ENCODE data around the gene EXOSC5.
A peak's percentile ranks its signal among the peaks of the same experiment; 100 is the strongest.

The EXOSC5 gene

DNA sequence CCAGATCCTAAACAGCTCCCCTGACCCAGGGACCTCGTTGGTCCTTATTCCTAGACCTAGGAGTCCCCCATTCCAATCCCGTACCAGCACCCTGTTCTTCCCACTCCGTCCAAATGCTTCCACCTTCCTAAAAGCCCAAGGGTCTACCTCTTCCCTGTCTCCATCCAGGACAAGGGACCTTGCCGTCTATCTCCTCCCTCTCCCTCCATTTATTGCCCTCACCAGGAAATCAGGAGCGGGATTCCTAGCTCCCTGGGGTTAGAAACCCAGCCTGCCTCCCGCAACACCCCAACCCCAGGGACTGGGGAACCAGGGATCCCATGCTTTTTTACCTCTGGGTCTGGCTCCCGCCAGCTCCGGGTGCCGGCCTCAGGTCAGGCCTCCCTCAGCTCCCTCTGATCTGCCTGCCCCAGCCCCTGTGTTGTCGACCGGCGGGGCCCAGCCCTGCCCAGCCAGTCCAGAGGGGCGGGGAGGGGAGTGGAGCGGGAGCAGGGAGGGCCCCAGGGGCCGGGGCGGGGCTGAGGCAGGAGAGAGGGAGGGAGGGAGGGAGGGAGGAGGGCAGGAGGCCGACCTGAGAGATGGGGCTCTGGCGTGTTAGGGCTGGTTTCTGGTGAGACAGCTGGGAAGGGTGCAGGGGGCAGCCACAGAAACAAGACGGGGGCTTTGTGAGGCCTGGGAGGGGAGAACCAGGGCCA lies 29.9 kb upstream of the EXOSC5 start, which contains the start of gene B3GNT8:
Gene B3GNT8 (minus strand): TSS at position 423 of the 695 bp plus-strand sequence. CDS start 596 bp downstream, outside the sequence.
- peak in 1 of 3 donors; percentile 43 for DNase-seq (ENCODE audit: low read depth in 2 of 3, low spot score in 1 of 3)

DNA sequence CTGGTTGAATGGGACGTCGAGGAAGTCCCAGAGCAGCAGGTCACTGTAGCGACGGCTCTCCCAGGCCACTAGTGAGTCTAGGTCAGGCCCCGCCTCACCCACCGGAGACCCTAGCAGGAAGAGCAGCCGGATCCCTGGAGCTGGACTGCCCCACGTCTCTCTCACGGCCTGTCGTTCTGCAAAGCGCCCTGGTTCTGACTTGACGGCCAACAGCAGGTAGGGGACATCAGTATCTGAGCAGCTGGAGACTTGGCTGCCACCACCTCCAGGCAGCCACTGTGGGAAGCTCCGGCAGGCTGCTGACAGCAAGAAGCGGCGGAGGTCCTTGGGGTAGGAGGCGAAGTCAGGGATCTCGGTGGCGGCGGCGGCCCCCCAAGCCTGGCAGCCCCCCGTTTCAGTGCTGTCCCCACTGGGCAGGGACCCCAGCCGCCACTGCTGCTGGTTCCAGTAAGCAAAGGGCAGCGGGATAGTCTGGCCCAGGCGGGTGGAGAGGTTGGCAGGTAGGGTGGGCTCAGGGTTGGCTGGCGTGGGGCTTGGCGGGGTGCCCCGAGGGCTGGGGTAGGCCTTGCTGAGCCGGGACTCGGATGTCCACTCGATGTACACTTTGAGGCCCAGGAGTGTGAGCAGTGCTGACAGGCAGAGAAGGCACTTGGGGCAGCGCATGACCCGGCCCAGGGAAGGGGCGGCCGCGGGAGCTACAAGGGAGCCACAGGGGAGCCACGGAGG lies 29.1 kb upstream of the EXOSC5 start:
- no peak for DNase-seq (ENCODE audit: low read depth in 2 of 3, low spot score in 1 of 3)

DNA sequence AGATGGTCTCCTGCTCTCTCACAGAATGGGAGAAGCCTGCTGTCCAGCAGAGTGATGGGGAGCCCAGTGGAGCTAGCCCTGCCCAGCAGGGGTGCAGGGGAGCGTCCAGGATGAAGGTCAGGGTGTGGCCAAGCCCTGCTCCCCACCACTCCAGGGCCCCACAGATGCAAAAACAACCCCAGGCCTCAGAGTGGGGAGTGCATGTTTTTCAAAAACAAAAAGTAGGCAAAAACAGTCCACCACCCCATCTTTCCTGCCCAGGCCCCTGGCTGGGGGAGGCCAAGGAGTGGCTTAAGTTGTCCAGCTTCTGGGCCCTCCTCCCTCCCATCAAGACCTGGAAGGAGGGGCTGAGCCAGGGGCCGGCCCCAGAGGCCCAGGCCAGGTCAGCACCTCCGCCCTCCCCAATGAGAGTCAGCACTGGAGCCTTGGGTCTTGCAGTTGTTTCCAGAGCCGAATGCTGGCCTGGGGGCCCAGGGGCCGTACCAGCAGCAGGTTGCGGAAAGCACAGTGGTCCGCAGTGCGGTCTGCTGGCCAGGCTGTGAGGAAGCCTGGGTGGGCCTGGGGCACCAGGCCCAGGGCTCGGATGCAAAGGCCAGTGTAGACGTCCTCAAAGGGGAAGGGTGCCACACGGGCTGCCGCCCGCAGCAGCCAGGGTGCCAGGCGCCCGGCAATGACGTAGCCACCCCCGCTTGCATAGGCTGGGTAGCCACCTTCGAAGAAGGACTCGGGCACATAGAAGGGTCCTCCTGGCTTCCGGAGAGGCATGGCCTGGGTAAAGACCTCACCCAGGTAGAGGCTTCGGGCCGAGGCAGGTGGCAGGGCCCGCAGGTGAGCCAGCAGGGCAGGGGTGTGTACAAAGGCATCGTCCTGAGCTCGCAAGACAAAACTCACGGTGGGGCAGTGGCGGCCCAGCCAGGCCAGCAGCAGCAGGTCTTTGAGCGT lies 28.3 kb upstream of the EXOSC5 start:
- DNase-seq (ENCODE audit: low read depth in 2 of 3, low spot score in 1 of 3), result no peak

DNA sequence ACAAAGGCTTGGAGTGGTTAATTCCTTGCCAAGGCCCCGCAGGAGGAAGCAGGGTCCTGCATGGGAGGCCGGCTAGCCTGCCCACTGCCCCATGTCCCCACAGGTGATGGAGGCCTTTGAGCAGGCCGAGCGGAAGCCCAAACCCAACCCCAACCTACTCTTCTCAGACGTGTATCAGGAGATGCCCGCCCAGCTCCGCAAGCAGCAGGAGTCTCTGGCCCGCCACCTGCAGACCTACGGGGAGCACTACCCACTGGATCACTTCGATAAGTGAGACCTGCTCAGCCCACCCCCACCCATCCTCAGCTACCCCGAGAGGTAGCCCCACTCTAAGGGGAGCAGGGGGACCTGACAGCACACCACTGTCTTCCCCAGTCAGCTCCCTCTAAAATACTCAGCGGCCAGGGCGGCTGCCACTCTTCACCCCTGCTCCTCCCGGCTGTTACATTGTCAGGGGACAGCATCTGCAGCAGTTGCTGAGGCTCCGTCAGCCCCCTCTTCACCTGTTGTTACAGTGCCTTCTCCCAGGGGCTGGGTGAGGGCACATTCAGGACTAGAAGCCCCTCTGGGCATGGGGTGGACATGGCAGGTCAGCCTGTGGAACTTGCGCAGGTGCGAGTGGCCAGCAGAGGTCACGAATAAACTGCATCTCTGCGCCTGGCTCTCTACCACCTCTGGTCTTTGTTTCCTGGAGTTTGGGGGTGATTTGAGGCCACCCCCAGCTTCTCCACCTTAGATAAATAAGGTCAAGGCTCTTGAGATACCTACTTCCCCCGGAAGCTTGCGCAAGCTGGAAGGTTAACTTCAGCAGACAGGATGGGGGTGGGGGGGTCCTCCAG lies 27.4 kb upstream of the EXOSC5 start:
- DNase-seq (ENCODE audit: low read depth in 2 of 3, low spot score in 1 of 3), result no peak

DNA sequence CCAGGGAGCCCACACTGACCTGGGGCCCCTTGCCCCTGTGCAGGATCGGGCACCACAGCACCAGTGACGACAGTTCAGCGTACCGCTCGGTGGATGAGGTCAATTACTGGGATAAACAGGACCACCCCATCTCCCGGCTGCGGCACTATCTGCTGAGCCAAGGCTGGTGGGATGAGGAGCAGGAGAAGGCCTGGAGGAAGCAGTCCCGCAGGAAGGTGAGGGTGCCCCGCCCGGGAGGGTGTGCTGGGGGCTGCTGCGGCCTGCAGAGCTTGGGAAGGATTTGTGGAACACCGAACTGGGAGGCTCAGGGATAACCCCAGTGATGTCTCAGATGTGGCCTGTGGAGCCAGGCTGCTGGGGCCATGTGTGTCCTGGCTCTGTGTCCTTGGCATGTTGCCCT lies 25.8 kb upstream of the EXOSC5 start:
- no peak for DNase-seq (ENCODE audit: low read depth in 2 of 3, low spot score in 1 of 3)

DNA sequence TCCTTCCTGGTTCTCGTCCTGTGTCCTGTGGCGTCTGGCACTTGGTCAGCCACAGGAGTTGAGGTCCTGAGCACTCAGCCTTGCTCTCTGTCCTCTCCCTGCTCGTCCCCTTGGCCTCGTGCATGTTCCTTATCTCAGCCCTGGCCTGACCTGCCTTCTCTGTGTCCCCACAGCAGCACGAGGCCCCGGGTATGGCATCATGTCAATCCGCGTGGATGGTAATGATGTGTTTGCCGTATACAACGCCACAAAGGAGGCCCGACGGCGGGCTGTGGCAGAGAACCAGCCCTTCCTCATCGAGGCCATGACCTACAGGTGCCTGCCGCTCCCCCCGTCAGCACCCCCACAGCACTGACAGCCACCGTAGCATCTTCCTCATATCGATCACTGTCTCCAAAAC lies 25.3 kb upstream of the EXOSC5 start:
- DNase-seq (ENCODE audit: low read depth in 2 of 3, low spot score in 1 of 3), result no peak

DNA sequence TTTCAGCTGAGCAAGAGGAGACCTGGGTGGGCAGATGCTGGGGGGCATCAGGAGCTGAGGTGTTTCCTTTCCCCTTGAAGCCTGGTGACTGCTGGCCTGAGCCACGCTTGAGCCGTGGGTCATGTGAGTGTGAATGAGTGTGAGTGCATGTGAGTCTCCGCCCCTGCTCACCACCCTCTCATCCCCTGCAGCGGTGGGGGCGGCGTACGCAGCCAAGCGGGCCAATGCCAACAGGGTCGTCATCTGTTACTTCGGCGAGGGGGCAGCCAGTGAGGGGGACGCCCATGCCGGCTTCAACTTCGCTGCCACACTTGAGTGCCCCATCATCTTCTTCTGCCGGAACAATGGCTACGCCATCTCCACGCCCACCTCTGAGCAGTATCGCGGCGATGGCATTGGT lies 24.8 kb upstream of the EXOSC5 start:
- no peak for DNase-seq (ENCODE audit: low read depth in 2 of 3, low spot score in 1 of 3)

DNA sequence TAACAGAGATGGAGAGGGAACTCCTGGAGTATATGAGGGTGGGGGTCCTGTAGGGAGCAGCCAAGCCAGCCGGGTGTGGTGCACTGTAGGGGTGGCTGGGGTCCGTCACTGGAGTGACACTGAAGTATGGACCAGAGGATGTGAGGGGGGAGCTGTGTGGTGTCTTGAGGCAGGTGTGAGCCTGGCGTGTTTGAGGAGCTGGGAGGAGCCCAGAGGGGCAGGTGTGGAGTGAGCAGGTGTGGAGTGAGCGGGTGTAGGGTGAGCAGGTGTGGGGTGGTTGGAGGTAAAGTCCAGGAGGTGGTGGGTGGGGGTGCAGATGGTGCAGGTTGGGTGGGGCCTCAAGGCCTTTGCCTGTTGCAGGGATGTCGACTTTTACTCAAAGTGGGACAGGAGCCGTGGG lies 24.2 kb upstream of the EXOSC5 start:
- no peak for DNase-seq (ENCODE audit: low read depth in 2 of 3, low spot score in 1 of 3)

DNA sequence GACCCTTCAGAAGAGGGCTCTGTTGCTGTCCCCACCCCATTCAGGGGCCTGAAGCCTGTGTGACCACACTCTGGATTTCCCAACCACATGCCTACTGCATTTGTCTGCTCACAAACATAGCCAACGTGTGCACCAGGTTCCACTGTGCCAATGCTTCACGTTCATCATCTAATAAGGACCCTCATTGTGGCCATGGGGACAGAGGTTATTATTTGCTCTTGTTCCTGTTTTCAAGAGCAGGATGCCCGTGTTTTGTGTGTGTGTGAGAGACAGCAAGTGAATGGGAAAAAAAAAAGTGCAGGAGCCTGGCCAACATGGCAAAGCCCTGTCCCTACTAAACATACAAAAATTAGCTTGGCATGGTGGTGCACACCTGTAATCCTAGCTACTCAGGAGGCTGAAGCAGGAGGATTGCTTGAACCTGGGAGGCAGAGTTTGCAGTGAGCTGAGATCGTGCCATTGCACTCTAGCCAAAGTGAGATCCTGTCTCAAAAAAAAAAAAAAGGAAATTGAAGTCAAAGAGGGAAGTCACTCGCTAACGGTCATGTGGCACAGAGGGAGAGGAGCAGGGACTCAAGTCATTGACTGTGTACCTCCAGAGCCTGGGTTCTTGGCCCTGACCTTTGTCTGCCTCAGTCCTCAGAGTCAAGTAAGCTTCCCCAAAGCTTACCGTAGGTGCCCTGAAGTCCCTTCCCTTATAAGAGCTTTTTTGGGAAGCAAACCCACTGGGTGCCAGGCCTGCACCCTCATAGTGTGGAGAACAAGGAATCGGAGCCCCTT lies 23.1 kb upstream of the EXOSC5 start:
- no peak for DNase-seq (ENCODE audit: low read depth in 2 of 3, low spot score in 1 of 3)

DNA sequence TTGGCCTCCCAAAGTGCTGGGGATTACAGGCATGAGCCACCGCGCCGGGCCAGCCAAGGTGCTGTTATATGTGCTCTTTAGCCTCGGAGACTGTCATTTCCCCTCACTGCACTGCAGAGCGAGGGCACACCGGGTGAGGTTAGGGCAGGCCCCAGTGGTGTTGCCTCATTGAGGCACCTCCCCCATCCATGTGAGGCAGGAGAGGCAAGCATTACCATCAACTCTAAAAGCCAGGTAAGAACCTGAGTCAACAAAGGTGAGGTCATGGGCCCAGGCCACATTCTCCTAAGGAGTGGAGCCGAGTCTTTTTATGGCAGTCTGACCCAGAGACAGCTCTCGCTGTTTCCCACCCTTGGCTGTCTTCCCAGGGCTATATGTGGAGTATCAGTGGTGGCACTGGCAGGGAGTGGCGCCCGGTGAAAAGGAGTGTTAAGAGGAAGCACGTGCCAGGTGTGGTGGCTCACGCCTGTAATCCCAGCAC lies 19.1 kb upstream of the EXOSC5 start:
- DNase-seq (ENCODE audit: low read depth in 2 of 3, low spot score in 1 of 3), result no peak

DNA sequence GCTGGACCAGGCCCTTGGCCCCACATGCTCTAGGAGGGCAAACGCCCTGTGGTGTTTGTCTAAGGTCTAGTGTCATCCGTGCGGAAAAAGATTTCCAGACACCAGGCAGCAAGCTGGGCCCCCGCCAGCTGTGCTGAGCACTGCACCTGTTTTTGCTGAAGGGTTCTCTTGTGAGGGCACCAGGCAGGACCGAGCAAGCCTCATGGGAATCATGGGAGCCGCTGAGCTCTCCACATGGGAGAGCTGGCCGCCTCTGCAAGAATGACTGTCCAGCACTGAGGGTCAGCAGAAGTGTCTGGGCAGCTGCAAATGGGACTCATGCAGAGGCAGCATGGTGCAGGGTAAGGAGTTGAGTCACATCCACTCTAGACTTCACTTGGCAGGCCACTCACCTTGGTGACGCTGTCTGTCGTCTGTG lies 18.0 kb upstream of the EXOSC5 start:
- DNase-seq (ENCODE audit: low read depth in 2 of 3, low spot score in 1 of 3), result no peak

DNA sequence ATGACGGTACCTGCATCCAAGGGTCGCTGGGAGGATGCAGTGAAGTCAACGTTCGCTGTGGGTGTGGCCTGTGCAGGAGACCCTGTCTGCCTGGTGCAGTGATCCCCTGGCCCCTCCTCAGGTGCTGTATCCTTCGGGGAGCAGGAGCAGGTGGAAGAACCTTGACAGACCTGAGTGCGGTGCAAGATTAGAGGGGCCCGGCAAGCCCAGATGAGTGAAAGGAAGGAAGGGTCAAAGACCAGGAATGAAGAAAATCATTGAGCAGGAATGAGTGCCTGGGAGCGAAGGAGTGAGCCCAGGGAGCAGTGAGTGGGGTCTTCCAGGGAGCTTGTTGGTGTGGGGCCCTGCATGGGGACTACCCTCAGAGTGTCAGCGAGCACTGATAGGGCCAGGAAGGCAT lies 17.3 kb upstream of the EXOSC5 start:
- no peak for DNase-seq (ENCODE audit: low read depth in 2 of 3, low spot score in 1 of 3)

DNA sequence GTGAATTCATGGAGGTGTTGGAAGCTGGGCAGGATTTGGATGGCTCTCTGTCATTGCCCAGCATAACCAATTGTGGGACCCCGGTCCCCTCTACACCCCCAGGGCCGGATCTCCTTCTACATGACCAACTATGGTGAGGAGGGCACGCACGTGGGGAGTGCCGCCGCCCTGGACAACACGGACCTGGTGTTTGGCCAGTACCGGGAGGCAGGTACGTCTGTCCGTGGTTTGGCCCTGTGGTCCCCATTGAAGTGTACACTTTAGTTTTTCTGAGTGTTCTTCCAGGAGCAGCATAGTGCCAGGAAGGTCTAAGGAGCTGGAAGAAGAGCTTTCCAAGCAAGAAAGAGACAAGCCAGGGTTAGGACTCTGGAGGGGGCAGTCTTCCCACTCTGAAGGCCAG lies 16.8 kb upstream of the EXOSC5 start:
- DNase-seq (ENCODE audit: low read depth in 2 of 3, low spot score in 1 of 3), result no peak

DNA sequence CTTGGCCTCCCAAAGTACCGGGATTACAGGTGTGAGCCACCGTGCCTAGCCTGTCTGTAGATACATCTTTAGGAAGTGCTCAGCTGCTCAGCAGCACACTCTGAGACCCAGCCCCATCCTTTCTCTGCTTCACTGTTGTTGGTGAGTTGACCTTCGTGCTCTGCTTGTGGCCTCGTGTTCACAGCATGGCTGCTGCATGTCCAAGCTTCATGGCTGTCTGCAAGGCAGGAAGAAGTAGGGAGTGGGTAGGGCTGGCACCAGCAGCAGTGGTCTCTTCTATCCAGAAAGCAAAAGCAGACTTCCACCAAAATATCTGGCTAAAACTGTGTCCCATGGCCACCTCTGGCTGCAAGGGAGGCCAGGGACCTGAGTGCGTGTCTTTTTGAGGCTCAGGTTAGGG lies 15.8 kb upstream of the EXOSC5 start:
- DNase-seq (ENCODE audit: low read depth in 2 of 3, low spot score in 1 of 3), result no peak

DNA sequence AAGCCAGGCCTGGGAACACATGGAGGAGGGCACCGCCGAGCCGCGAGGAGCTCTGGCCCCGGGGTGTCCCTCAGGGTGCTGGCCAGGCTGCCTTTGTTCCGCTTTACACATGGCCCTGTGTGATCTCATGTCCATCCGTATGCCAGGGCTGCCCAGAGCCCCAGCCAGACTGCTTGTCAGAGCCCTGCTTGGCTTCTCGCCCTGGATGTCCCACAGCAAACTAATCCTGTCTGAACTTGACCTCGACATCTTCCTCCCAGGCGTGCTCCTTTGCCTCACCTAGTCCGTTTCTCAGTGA lies 14.8 kb upstream of the EXOSC5 start:
- DNase-seq (ENCODE audit: low read depth in 2 of 3, low spot score in 1 of 3), result no peak

DNA sequence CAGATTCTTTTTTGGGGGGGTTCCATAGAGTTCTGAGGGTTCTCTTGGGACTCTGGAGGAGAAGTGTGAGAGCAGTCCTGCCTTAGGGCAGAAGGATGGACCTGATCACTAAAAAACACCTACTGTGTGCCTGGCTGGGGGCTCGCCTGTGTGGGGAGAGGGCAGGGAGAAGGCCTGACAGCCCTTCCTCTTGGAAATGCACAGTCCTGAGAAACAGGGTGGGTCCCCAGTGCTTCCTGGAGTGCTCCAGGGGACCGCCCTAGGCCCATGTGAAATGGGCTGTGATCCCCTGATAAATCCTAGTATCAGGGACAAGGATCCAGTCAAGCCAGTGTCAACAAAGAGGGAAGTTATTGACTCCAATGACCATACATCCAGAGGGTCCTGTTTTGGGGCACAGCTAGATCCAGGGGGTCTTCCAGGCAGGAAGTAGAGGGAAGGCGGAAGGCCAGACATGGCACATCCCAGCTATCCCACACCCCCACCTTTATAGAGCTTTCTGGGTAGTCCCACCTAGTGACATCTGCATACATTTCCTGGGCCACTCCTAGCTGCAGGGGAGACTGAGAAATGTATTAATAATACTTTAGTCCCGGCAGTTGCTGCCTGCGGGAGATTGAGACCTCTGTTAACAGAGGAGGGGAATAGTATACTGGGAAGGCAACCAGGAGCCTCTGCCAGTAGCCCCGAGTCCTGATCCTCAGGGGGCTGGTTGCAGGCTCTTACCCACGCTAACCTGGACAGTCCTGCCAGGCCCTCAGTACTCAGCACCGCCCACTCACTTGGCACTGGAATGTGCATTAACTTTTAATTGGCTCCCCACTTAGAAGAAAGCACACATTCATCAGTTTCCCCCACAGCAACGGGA lies 14.2 kb upstream of the EXOSC5 start:
- no peak for DNase-seq (ENCODE audit: low read depth in 2 of 3, low spot score in 1 of 3)

DNA sequence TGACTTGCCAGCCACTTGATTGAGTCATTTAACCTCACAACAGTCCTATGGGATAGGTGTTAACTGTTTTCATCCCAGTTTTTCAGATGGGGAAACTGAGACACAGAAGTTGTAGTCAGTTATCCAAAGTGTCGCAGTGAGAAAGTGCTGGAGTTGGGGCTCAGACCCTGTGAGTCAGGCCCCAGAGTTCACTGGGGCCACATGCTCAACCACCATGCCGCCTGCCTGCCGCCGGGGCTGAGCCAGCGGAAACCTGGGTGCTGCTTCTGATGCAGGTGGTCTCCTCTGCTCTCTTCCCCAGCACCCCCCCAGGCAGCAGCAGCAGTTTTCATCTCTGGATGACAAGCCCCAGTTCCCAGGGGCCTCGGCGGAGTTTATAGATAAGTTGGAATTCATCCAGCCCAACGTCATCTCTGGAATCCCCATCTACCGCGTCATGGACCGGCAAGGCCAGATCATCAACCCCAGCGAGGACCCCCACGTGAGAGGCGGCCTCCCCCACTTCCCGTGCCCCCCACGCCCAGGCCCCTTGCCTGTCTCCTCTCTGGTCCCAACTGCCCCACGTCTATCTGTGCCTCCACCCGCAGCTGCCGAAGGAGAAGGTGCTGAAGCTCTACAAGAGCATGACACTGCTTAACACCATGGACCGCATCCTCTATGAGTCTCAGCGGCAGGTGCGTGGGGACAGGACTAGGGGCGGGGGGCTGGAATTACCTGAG lies 13.3 kb upstream of the EXOSC5 start:
- DNase-seq (ENCODE audit: low read depth in 2 of 3, low spot score in 1 of 3), result no peak

DNA sequence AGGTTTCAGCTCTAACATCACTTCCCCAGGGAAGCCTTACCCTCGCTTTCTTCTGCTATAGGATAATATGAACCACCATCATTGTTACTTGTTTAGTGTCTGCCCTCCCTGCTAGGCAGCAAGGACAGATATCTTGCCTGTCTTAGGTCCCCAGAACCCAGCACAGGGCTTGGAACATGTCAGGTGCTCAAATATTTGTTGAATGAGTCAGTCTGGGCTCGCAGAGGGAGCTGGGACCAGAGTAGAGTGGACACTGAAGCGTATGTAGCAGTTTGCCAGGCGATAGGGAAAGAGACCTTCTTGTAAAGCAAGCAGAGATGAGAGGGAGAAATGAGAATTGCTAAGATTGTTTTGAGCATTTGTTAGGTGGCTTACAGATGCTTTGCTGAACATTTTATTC lies 12.1 kb upstream of the EXOSC5 start:
- no peak for DNase-seq (ENCODE audit: low read depth in 2 of 3, low spot score in 1 of 3)
